Gastroesophageal sphincter (tissue), 4 donors: ENCODE results near the gene RABEP1. TPM values are rescaled to one million over a fixed set of nuclear protein-coding genes. Genes with fewer than 3 reads are reported as not detected.

ENCODE experiments used
- ATAC-seq: fragments of 150-250 bp; one replicate; pipeline ENCODE4 v1.9.1; 2016; ENCODE audit warnings: mild to moderate bottlenecking, moderate library complexity
- H3K27ac ChIP-seq, 4 donors: fragments of 200-600 bp; sonication (generic) in 3 of 4; 1 replicate in 3 of 4; 2 replicates in 1 of 4; pipeline ENCODE4 v1.5.1; 2016 to 2019
- H3K27me3 ChIP-seq: fragments of 200-600 bp; sonication (generic); one replicate; pipeline ENCODE4 v1.5.1; 2019
- H3K36me3 ChIP-seq, 2 donors: fragments of 200-600 bp; sonication (generic); one replicate each; pipeline ENCODE4 v1.5.1; 2019; ENCODE audit warnings: control low read depth in 1 of 2
- H3K4me1 ChIP-seq, 3 donors: fragments of 200-600 bp; sonication (generic); 1 replicate in 2 of 3; 2 replicates in 1 of 3; pipeline ENCODE4 v1.5.1; 2016 to 2019; ENCODE audit warnings: control low read depth in 2 of 3
- H3K4me3 ChIP-seq, 2 donors: fragments of 200-600 bp; sonication (generic); one replicate each; pipeline ENCODE4 v1.5.1; 2019; ENCODE audit warnings: mild to moderate bottlenecking in 1 of 2, moderate library complexity in 1 of 2
- H3K9me3 ChIP-seq, 3 donors: fragments of 200-600 bp; sonication (generic); one replicate each; pipeline ENCODE4 v1.5.1; 2017 to 2019; ENCODE audit warnings: control low read depth in 2 of 3
- EP300 ChIP-seq: sonication (generic); formaldehyde crosslinking; IDR thresholded peaks from one replicate; pipeline ENCODE4 v1.6.1; 2017; ENCODE audit warnings: antibody characterized with exemption, mild to moderate bottlenecking
- POLR2A ChIP-seq, 2 donors: fragments of 450-650 bp; IDR thresholded peaks; one replicate each; pipeline ENCODE4 v1.6.1; 2017; ENCODE audit warnings: antibody characterized with exemption in 2 of 2, mild to moderate bottlenecking in 2 of 2, moderate library complexity in 1 of 2
- POLR2AphosphoS5 ChIP-seq: sonication (generic); formaldehyde crosslinking; IDR thresholded peaks from one replicate; pipeline ENCODE4 v1.6.1; 2017; ENCODE audit warnings: antibody characterized with exemption
- WGBS, 2 donors: methylation state at CpG; one replicate each; pipeline ENCODE4 v1.1.5; 2018; ENCODE audit warnings: low coverage in 1 of 2; 5-methylcytosine and 5-hydroxymethylcytosine counted together
- total RNA-seq, 4 donors: library from RNA; depleted of rRNA; stranded (reverse); fragments of >200 nt; gene quantifications; one replicate each; pipeline ENCODE4 v1.1.0, GENCODE V29; 2016
- TF ChIP-seq, protein P1 (sequence below), 4 experiments: fragments of 200-600 bp in 2 of 4; fragments of 450-650 bp in 2 of 4; sonication (generic) in 1 of 4; IDR thresholded peaks; one replicate each; pipeline ENCODE4 v1.5.1; 2017 to 2019; ENCODE audit warnings: antibody characterized with exemption in 4 of 4, mild to moderate bottlenecking in 2 of 4, moderate library complexity in 2 of 4

The RABEP1 gene
- total RNA-seq, 4 donors from 2014 or later: 47.4 to 63.4 (median 61.3) TPM

DNA sequence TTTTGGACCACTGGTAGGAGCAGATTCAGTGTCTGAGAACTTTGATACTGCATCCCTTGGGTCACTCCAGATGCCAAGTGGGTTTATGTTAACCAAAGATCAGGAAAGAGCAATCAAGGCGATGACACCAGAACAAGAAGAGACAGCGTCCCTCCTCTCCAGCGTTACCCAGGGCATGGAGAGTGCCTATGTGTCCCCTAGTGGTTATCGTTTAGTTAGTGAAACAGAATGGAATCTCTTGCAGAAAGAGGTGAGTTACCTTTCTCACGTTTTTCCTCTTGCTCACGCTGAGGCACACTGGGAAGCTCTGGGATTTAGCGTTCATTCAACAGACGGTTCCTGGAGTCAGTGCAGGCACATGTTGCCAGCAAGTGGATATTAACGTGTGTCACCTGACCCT lies 79.3 kb downstream of the RABEP1 start:
- no peak for ATAC-seq
- Histone ChIP-seq H3K27ac (no peak overlapping the region), H3K4me3 (no peak overlapping the region), H3K27me3 (no peaks in the 10 kb centered on the region), H3K36me3 (peaks cover 0 to 84% of the 10 kb centered on the region in 2 donors), H3K4me1 (no peaks in the 10 kb centered on the region), H3K9me3 (no peaks in the 10 kb centered on the region)
- WGBS, 2 donors: 60 to 65% methylated on average over 5 to 9 of the region's 9 CpGs
- TF ChIP-seq EP300: no peak
- TF ChIP-seq, protein P1, sequence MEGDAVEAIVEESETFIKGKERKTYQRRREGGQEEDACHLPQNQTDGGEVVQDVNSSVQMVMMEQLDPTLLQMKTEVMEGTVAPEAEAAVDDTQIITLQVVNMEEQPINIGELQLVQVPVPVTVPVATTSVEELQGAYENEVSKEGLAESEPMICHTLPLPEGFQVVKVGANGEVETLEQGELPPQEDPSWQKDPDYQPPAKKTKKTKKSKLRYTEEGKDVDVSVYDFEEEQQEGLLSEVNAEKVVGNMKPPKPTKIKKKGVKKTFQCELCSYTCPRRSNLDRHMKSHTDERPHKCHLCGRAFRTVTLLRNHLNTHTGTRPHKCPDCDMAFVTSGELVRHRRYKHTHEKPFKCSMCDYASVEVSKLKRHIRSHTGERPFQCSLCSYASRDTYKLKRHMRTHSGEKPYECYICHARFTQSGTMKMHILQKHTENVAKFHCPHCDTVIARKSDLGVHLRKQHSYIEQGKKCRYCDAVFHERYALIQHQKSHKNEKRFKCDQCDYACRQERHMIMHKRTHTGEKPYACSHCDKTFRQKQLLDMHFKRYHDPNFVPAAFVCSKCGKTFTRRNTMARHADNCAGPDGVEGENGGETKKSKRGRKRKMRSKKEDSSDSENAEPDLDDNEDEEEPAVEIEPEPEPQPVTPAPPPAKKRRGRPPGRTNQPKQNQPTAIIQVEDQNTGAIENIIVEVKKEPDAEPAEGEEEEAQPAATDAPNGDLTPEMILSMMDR (IDR thresholded peaks at IDR 0.05): no peak
- no peak for TF ChIP-seq POLR2A (IDR thresholded peaks at IDR 0.05)
- TF ChIP-seq POLR2AphosphoS5: no peak

DNA sequence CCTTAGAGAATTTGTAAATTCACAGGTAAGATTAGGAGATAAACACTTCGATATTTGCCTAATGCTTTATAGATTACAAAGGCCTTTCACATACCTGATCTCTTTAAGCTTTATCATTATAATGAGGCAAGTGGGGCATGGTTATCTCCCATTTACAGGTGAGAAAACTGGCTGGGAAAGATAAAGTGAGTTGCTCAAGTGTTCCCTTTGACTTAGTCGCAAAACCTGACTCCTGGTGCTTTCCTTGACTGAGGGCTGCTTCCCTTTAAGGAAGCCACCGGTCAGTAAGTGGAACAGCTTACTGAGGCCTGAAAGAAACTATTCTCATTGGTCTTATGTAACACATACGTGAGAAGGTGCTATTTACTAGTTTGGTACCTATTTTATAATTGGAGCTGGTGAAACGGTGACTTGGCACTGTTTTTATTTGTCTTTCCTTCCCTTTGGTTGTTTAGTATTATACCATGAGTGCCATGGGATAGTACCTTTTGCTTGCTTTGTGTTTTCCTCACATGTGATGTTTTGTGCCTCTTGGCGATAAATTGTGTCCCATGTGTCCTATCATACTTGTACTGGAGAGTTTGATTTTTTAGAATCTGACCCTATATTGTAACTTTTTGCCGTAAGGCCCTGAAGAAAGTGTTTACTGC lies 80.2 kb downstream of the RABEP1 start:
- Histone ChIP-seq H3K36me3 (peaks cover 0 to 82% of the 10 kb centered on the region in 2 donors), H3K27me3 (no peaks in the 10 kb centered on the region), H3K27ac (no peak overlapping the region), H3K4me3 (no peak overlapping the region), H3K4me1 (no peaks in the 10 kb centered on the region), H3K9me3 (no peaks in the 10 kb centered on the region)
- no peak for ATAC-seq
- TF ChIP-seq, protein P1 (IDR thresholded peaks at IDR 0.05): no peak
- TF ChIP-seq POLR2A (IDR thresholded peaks at IDR 0.05): no peak
- TF ChIP-seq EP300: no peak
- no peak for TF ChIP-seq POLR2AphosphoS5
- WGBS, 2 donors: 58 to 61% methylated on average over 6 of the region's 7 CpGs

DNA sequence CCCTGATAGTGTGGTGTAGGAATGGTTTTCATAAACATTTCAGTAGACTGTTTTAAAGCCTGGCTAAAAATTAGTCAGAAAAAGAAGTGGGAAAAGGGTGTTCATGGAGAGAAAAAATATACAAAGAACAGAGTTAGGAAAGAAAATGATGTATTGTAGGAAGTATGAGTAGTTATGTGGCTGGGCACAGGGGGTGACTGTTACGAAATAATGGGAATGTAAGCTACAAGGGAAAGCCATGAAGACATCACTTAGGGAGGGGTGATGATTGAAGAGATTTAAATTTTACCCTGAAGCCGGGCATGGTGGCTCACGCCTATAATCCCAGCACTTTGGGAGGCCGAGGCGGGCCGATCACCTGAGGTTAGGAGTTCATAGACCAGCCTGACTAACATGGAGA lies 82.1 kb downstream of the RABEP1 start:
- TF ChIP-seq POLR2A (IDR thresholded peaks at IDR 0.05): no peak
- no peak for TF ChIP-seq POLR2AphosphoS5
- TF ChIP-seq, protein P1 (IDR thresholded peaks at IDR 0.05): no peak
- no peak for TF ChIP-seq EP300

DNA sequence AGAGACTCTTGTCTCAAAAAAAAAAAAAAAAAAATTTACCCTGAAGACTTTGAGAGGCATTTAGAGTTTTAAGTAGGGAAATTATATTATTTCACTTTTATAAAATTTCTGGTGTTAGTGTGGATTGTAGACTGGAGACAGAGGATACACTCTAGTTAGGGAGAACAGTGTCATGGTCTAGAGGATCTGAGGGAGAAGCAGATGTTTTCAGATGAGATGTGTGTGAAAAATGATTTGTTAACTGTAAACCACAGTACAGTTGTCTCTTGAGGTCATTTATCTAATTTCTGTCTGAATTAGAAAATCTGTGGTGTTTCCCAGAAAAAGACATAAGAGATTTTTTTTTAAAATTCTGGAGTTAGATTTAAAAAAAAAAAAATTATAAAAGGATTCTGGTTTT lies 82.6 kb downstream of the RABEP1 start:
- ATAC-seq: no peak
- Histone ChIP-seq H3K27ac (no peak overlapping the region), H3K36me3 (peaks cover 0 to 82% of the 10 kb centered on the region in 2 donors), H3K27me3 (no peaks in the 10 kb centered on the region), H3K4me3 (no peak overlapping the region), H3K4me1 (no peaks in the 10 kb centered on the region), H3K9me3 (no peaks in the 10 kb centered on the region)
- TF ChIP-seq EP300 (no peak), POLR2A (IDR thresholded peaks at IDR 0.05) (no peak), POLR2AphosphoS5 (no peak)
- TF ChIP-seq, protein P1 (IDR thresholded peaks at IDR 0.05): no peak

More for the DNA sequence above, 82.1 kb downstream of the RABEP1 start:
- 87 to 92% methylated on average over 6 of the region's 6 CpGs for WGBS, 2 donors
- Histone ChIP-seq H3K9me3 (no peaks in the 10 kb centered on the region), H3K4me3 (no peak overlapping the region), H3K27ac (peak overlapping the region in 2 of 4 donors; percentile 15 to 35), H3K36me3 (peaks cover 0 to 82% of the 10 kb centered on the region in 2 donors), H3K27me3 (no peaks in the 10 kb centered on the region), H3K4me1 (no peaks in the 10 kb centered on the region)
- no peak for ATAC-seq

DNA sequence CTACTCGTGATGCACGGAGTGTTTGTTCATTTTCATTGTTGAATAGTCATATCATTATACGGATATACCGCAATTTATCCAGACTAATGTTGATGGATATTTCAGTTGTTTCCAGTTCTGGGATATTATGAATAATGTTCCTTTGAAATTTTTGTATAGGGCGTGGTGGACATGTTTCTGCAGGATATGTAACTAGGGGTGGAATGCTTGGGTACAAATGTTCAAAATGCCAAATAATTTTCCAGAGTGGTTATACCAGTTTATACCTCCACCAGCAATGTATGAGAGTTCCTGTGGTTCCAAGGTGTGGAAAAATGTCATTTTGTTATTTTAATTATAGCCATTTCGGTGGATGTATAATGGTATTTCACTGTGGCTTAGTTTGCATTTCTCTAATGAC lies 83.7 kb downstream of the RABEP1 start:
- ATAC-seq: no peak
- 89 to 92% methylated on average over 6 of the region's 6 CpGs for WGBS, 2 donors
- H3K36me3 ChIP-seq: peaks cover 0 to 82% of the 10 kb centered on the region in 2 donors
- no peak overlapping the region for H3K27ac ChIP-seq
- H3K4me3 ChIP-seq: no peak overlapping the region
- no peak for TF ChIP-seq POLR2AphosphoS5
- TF ChIP-seq POLR2A (IDR thresholded peaks at IDR 0.05): no peak
- no peak for TF ChIP-seq EP300
- TF ChIP-seq, protein P1 (IDR thresholded peaks at IDR 0.05): no peak
- H3K9me3 ChIP-seq: no peaks in the 10 kb centered on the region
- H3K4me1 ChIP-seq: no peaks in the 10 kb centered on the region
- H3K27me3 ChIP-seq: no peaks in the 10 kb centered on the region
